Hematopoietic multipotent progenitor cell treated with erythropoietin and hydrocortisone succinate and interleukin-3 and kit ligand, for 8 days (in vitro differentiated cells): Measurements from ENCODE around the gene KDM1A.

Experiments
- DNase-seq: peaks from one replicate; pipeline ENCODE4 v3.0.0-alpha.2; 2015

Gene KDM1A

GRCh38 chr1:23114424-23115079 is 95.3 kb downstream of the KDM1A start:
- no peak for DNase-seq

DNA sequence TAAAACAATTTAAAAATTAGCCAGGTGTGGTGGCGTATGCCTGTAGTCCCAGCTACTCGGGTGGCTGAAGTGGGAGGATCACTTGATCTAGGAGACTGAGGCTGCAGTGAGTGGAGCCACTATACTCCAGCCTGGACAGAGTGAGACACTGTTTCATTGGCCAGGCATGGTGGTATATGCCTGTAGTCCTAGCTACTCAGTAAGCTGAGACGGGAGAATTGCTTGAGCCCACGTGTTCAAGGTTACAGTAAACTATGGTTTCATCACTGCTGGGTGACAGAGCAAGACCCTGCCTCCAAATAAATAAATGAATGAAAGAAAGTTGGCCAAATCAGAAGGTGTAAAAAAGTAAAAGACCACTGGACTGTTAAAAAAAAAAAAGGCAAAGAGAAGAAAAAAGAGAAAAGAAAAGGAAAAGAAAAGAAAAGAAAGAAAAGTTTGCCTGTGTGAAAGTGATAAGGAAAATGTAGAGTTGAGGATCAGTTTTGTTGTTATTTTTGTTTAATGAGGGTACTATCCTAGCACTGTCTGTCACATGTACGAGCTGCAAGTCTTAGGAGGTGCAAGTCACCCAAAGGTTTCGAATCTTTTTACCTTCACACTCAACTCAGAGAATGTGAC is 97.1 kb downstream of the KDM1A start:
- no peak for DNase-seq

DNA sequence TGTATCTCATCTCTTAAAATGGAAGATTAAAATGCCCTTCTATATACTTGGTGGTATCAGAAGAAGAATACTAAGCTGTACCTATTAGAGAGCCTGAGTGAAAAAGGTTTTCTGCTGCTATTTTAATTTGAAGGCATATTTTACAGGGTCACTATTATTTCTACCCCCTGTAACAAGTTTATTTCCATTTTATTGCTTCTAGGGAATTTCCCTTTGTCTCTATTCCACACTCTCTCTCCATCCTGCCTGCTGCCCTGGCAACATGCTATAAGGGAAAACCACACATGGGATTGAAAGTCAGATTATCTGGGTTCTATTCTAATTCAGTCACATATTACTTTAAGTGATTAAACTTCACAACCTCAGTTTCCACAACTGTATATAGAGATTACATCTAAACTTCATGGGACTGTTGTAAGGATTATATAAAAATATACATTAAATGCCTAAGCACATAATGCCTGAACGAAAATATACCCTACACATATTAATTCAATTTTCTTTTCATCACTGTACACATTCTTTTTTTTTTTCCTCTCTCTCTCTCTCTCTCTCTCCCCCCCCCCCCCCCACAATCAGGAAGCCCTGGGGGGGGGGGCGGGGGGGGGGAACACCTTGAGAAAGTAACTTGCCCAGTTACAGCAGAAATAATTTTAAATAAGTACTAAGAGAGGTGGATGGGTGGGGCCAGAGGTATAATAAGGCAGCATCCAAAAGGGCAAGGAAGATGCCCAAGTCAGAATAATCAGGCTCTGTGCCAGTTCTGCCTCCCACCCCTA is 97.8 kb downstream of the KDM1A start:
- DNase-seq = no peak

- no peak for DNase-seq
These were observed 99.1 kb downstream of the KDM1A start for GRCh38 chr1:23118407-23118806.

DNA sequence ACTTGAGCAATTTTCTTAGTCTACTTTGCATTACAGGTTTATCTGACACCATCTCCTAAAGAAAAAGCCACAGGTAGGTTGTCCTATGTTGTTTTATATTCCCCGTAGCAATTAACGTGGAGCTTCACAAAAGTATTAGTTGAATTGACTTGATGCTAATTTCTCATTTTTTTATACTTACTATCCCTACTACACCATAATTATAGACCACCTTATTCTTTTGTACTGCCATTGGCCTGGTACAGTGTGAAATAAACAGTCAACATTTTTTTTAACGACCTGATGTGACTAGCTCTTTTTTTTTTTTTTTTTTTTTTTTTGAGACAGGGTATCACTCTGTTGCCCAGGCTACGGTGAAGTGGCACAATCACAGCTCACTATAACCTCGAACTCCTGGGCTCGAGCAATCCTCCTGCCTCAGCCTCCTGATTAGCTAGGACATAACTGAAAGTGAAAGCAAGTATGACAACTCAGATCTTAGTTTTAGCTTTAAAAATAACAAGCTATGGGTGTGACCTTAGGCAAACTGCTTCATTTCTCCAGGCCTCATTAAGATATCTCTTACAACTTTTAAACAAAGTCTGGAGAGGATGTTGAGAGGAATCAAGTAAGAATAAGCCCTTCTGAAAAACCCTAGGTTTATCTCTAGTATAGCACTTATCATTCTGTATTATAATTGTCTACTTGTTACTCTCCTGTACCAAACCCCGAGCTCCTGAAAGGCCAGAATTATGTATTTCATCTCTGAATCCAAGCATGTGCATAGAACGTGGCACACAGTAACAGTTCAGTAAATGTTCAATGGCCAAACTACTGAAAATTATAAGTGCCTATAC is 99.9 kb downstream of the KDM1A start:
- DNase-seq = peak; percentile 65

DNA sequence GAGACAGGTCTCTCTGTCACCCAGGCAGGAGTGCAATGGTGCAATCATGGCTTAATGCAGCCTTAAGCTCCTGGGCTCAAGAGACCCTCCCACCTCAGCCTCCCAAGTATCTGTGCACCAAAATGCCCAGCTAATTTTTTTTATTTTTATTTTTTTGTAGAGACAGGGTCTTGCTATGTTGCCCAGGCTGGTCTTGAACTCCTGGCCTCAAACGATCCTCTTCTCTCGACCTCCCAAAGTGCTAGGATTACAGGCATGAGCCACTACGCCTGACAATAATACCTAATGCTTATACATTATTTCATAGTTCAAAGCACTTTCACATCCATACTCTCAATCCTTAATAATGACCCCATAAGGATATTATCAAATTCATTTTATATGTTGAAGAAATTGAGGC is 101.1 kb downstream of the KDM1A start:
- no peak for DNase-seq

- DNase-seq = no peak
These were observed 102.9 kb downstream of the KDM1A start for GRCh38 chr1:23122023-23122748.

DNA sequence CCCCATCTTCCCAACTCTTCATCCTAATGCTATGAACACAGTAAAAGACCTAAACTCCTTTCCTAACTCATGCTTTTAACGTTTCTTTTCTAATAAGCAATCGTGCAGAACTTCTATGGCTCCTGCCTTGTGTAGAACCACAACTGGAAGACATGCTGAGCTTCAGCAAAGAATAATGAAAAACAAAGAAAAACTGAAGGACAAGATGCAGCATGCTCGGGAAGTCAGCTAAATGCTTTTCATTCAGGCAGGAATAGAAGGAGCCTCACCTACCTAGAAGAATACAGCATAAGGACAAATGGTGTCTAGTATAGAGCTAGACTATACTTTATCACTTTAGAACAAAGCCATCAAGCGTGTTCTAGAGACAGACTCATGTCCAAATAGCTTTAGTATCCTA is 103.5 kb downstream of the KDM1A start:
- no peak for DNase-seq

DNA sequence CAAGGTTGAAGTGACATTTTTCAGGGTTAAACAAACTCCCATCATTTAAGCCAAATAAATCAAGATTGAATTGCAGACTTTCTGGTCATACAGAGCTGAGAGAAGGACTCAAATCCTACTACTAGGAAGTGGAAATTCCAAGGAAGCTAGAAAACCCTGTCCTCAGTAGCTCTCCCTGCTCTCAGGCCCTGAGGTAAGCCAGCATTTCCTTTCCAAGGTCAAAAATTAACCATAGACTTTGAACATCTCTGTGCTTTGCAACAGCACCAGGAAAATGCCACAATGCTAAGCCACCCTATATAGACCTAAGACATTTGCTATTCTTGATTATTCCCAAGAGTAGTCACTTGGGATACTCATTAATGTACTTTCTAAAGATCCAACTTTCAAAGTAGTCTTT is 104.3 kb downstream of the KDM1A start:
- no peak for DNase-seq

- no peak for DNase-seq
These were observed 105.2 kb downstream of the KDM1A start for GRCh38 chr1:23124259-23125026.

DNA sequence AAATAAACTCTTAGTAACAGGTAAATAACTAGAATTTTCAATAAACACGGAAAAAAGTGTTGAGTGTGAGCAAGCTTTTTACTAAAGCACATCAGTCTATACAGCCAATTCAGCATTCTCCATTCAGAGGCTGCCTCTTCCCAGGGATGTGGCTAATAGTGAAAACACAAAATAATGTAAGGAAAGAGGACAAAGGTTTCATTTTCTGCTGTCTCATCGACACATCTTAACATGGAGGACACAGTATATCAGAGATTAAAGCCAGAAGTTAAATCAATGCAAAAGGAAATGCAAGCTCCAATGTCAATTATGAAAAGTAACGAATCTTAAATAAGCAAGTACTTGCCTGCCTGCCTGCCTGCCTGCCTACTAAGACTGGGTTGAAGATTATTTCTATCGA is 106.2 kb downstream of the KDM1A start:
- no peak for DNase-seq

- no peak for DNase-seq
These were observed 106.9 kb downstream of the KDM1A start for GRCh38 chr1:23126200-23126599.

DNA sequence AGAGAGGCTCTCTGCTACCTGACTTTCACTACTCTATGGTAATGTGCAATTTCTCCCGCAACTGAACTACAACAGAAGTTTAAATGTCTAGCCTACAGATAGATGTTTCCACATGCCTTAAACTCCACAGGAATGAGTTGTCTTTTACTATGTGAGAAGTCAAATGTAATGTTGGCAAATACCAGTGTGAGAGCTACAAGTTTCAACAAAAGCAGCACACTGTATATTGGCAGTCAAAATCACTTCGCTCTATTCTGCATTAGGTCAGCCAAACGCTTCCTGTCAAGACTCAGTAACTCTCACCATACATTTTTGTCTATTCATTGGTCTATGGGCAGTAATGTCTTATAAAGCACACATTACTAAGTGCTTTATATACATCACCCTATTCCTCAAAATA is 107.5 kb downstream of the KDM1A start:
- DNase-seq = no peak

- DNase-seq = no peak
These were observed 110.6 kb downstream of the KDM1A start for GRCh38 chr1:23129846-23130245.

- DNase-seq = no peak
These were observed 112.8 kb downstream of the KDM1A start for GRCh38 chr1:23132033-23132432.
